Measurements from ENCODE around the gene ITLN2. TPM values are rescaled to one million over a fixed set of nuclear protein-coding genes. Genes with fewer than 3 reads are reported as not detected.

The ITLN2 gene
- total and polyA plus RNA-seq, 9 of the 15 experiments (the other 6 are each of a cell fraction or from before 2014, with no cell fraction given), result not detected

- no peaks in the 10 kb centered on the region for H3K79me2 ChIP-seq (ENCODE audit: control insufficient read depth, insufficient read depth, low read length)
- ATAC-seq (peak; percentile 98), FAIRE-seq (peak; percentile 86), DNase-seq (ENCODE audit: extremely low read depth in 1 of 4, low spot score in 3 of 4) (peak; percentile 57 to 85 (median 74))
- H2AFZ ChIP-seq (ENCODE audit: low read depth, low read length), result no peak overlapping the region
- H3K9me3 ChIP-seq (replicated peaks; ENCODE audit: control insufficient read depth, insufficient read depth, low read depth, low read length), result no peaks in the 10 kb centered on the region
- no peaks in the 10 kb centered on the region for H3K36me3 ChIP-seq (ENCODE audit: control insufficient read depth, insufficient read depth, low read length)
- peaks cover 3 to 10% of the 10 kb centered on the region in 2 experiments; a peak in 3 of 5 replicates for H3K27me3 ChIP-seq (ENCODE audit: control insufficient read depth in 2 of 2, insufficient read depth in 2 of 2, low read length in 2 of 2)
- POLR2A ChIA-PET, result interaction anchor here (0.6 to 2.1 kb wide), 5 partner anchors 9 to 364 kb away, joined by 3 to 4 read pairs (median 3); partner anchors contain the start of genes ITLN2 and USF1
- intact Hi-C loops (cut with micrococcal nuclease) (no loop called here), in situ Hi-C loops (cut with MboI) (no loop called here)
- H3K4me3 ChIP-seq, result no peak overlapping the region
- WGBS (ENCODE audit: insufficient coverage, low coverage, missing lambda C conversion rate), result 0% methylated on average over 15 of the region's 15 CpGs
- H3K4me1 ChIP-seq (replicated peaks in 1 of 2; ENCODE audit: control insufficient read depth in 2 of 2, insufficient read depth in 2 of 2, low read length in 2 of 2), result peaks cover 6 to 20% of the 10 kb centered on the region in 2 experiments; a peak in 3 of 5 replicates
- H3K27ac ChIP-seq (ENCODE audit: extremely low read depth, low read depth, low read length), result no peak overlapping the region
- H3K9ac ChIP-seq (ENCODE audit: insufficient read depth in 1 of 2, low read depth in 2 of 2, low read length in 2 of 2), result no peak overlapping the region
- peaks cover 8% of the 10 kb centered on the region; the same call in 1 of the 2 replicates for H4K20me1 ChIP-seq (replicated peaks; ENCODE audit: control insufficient read depth, insufficient read depth, low read length)
- CTCF ChIA-PET (ENCODE audit: low intra/inter-chr PET ratio), result no interaction called here
- H3K4me2 ChIP-seq (ENCODE audit: insufficient read depth, low read length), result peak overlapping the region; percentile 32; the same call in 1 of the 2 replicates
- no peaks in the 10 kb centered on the region for H3K9me1 ChIP-seq (ENCODE audit: control insufficient read depth, insufficient read depth, low read length)
- no TSS peak for BruUV-seq (replicated peaks)
- TF ChIP-seq KLF1 (tag; IDR thresholded peaks at IDR 0.05) (no peak), SIN3B (IDR thresholded peaks at IDR 0.05; ENCODE audit: low read depth) (no peak), SMAD4 (CRISPR knock-in tag; conservative IDR thresholded peaks at IDR 0.05) (peak; percentile 86), KDM2B (CRISPR knock-in tag; IDR thresholded peaks at IDR 0.05) (no peak), DMBX1 (CRISPR knock-in tag; IDR thresholded peaks at IDR 0.05; ENCODE audit: borderline replicate concordance) (no peak), TRIM24 (IDR thresholded peaks at IDR 0.05) (peak; percentile 24 to 42; a peak in 1 of 4 replicates), MYNN (IDR thresholded peaks at IDR 0.05) (peak; percentile 32; the same call in 1 of the 2 replicates), MYNN (CRISPR knock-in tag; IDR thresholded peaks at IDR 0.05) (no peak), FOXM1 (IDR thresholded peaks at IDR 0.05; ENCODE audit: low read depth) (peak; percentile 41; the same call in 1 of the 2 replicates), FOXM1 (CRISPR knock-in tag; IDR thresholded peaks at IDR 0.05; ENCODE audit: low read depth) (no peak), CHD4 (IDR thresholded peaks at IDR 0.05; ENCODE audit: insufficient read depth, insufficient replicate concordance, low read depth, low read length, poor library complexity, severe bottlenecking) (no peak), POLR2AphosphoS2 (IDR thresholded peaks at IDR 0.05; ENCODE audit: low read length) (no peak), CBX8 (IDR thresholded peaks at IDR 0.05; ENCODE audit: borderline replicate concordance, extremely low read depth, low read depth, low read length, poor library complexity, severe bottlenecking) (no peak), BCOR (IDR thresholded peaks at IDR 0.05) (peak; percentile 64), ZNF695 (CRISPR knock-in tag; IDR thresholded peaks at IDR 0.05) (no peak), SIN3A (IDR thresholded peaks at IDR 0.05; ENCODE audit: borderline replicate concordance in 2 of 2, control insufficient read depth in 1 of 2, low read depth in 2 of 2, low read length in 2 of 2) (no peak), MCM5 (IDR thresholded peaks at IDR 0.05; ENCODE audit: low read depth) (no peak), FUS (optimal IDR thresholded peaks at IDR 0.05; ENCODE audit: low read depth, low read length) (no peak), ZBTB34 (CRISPR knock-in tag; IDR thresholded peaks at IDR 0.05) (no peak)
- TF ChIP-seq, protein P1, sequence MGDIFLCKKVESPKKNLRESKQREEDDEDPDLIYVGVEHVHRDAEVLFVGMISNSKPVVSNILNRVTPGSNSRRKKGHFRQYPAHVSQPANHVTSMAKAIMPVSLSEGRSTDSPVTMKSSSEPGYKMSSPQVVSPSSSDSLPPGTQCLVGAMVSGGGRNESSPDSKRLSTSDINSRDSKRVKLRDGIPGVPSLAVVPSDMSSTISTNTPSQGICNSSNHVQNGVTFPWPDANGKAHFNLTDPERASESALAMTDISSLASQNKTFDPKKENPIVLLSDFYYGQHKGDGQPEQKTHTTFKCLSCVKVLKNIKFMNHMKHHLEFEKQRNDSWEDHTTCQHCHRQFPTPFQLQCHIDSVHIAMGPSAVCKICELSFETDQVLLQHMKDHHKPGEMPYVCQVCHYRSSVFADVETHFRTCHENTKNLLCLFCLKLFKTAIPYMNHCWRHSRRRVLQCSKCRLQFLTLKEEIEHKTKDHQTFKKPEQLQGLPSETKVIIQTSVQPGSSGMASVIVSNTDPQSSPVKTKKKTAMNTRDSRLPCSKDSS (IDR thresholded peaks at IDR 0.05; ENCODE audit: low read depth, partially characterized antibody), result no peak
- TF ChIP-seq, protein P2, sequence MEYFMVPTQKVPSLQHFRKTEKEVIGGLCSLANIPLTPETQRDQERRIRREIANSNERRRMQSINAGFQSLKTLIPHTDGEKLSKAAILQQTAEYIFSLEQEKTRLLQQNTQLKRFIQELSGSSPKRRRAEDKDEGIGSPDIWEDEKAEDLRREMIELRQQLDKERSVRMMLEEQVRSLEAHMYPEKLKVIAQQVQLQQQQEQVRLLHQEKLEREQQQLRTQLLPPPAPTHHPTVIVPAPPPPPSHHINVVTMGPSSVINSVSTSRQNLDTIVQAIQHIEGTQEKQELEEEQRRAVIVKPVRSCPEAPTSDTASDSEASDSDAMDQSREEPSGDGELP (CRISPR knock-in tag; IDR thresholded peaks at IDR 0.05; ENCODE audit: borderline replicate concordance), result peak; percentile 34; the same call in 1 of the 2 replicates
These were observed 9.5 kb downstream of the ITLN2 start for GRCh38 chr1:160945079-160945478.
